WTC11 (cell line): ENCODE data around the gene TRIM58. TPM values are rescaled to one million over a fixed set of nuclear protein-coding genes. Genes with fewer than 3 reads are reported as not detected.

ENCODE experiments used
- ATAC-seq: fragments of 200-7000 bp; cut with Tn5 transposase; 2 replicates; pipeline ENCODE4 v1.10.0; 2021; ENCODE audit warnings: mild to moderate bottlenecking, moderate library complexity
- CTCF ChIA-PET: fragments of 300-600 bp; sonication (Branson Sonifier 250); formaldehyde crosslinking; loops from one replicate; lab custom pipeline; 2021; ENCODE audit warnings: antibody characterized with exemption; lab: Charles Lee
- POLR2A ChIA-PET: fragments of 350-600 bp; sonication (Branson Sonifier 250); formaldehyde crosslinking; loops from one replicate; lab custom pipeline; 2021; ENCODE audit warnings: antibody characterized with exemption; lab: Charles Lee
- DNase-seq: peaks from one replicate; pipeline ENCODE4 v3.0.0; 2021; ENCODE audit warnings: low spot score
- H3K27ac Mint-ChIP-seq: 2 replicates; pipeline ENCODE4 v1.8.0; 2021; ENCODE audit warnings: mixed read lengths
- H3K27me3 Mint-ChIP-seq: 2 replicates; pipeline ENCODE4 v1.8.0; 2021; ENCODE audit warnings: low read depth, mild to moderate bottlenecking, moderate library complexity, mixed read lengths
- H3K36me3 Mint-ChIP-seq: 2 replicates; pipeline ENCODE4 v1.8.0; 2021; ENCODE audit warnings: mixed read lengths
- H3K4me1 Mint-ChIP-seq: 2 replicates; pipeline ENCODE4 v1.8.0; 2022; ENCODE audit warnings: mixed read lengths
- H3K4me3 Mint-ChIP-seq: 2 replicates; pipeline ENCODE4 v1.8.0; 2021; ENCODE audit warnings: mild to moderate bottlenecking, moderate library complexity, mixed read lengths
- H3K9me3 Mint-ChIP-seq: 2 replicates; pipeline ENCODE4 v1.8.0; 2021; ENCODE audit warnings: mixed read lengths
- CTCF ChIP-seq: fragments of 200-600 bp; IDR thresholded peaks from 2 replicates; pipeline ENCODE4 v1.8.0; 2022; ENCODE audit warnings: antibody characterized with exemption
- ETV6 ChIP-seq: sonication (generic); formaldehyde crosslinking; IDR thresholded peaks from 2 replicates; pipeline ENCODE4 v1.8.1; 2022; ENCODE audit warnings: mild to moderate bottlenecking, missing genetic modification reagents
- FOXJ3 ChIP-seq: sonication (generic); formaldehyde crosslinking; IDR thresholded peaks from 2 replicates; pipeline ENCODE4 v1.9.0; 2021; ENCODE audit warnings: missing genetic modification reagents, mild to moderate bottlenecking, borderline replicate concordance
- FOXP1 ChIP-seq: sonication (generic); formaldehyde crosslinking; IDR thresholded peaks from 2 replicates; pipeline ENCODE4 v1.8.0; 2022; ENCODE audit warnings: missing genetic modification reagents, mild to moderate bottlenecking, moderate library complexity, borderline replicate concordance
- GRHL2 ChIP-seq: fragments of 250-450 bp; sonication (Bioruptor Pico); IDR thresholded peaks from 2 replicates; pipeline ENCODE4 v1.8.0; 2022; ENCODE audit warnings: mild to moderate bottlenecking, moderate library complexity; ENCODE audit not compliant: insufficient replicate concordance, severe bottlenecking
- MLX ChIP-seq: sonication (generic); formaldehyde crosslinking; IDR thresholded peaks from 2 replicates; pipeline ENCODE4 v1.8.1; 2023; ENCODE audit warnings: mild to moderate bottlenecking, missing genetic modification reagents, moderate library complexity
- NFE2L1 ChIP-seq: sonication (generic); formaldehyde crosslinking; IDR thresholded peaks from 2 replicates; pipeline ENCODE4 v1.8.1; 2023; ENCODE audit warnings: missing genetic modification reagents
- NR3C1 ChIP-seq: sonication (generic); formaldehyde crosslinking; conservative IDR thresholded peaks from 2 replicates; pipeline ENCODE4 v1.8.1; 2023; ENCODE audit warnings: low read depth, mild to moderate bottlenecking, missing genetic modification reagents
- PRDM15 ChIP-seq: sonication (generic); formaldehyde crosslinking; IDR thresholded peaks from 2 replicates; pipeline ENCODE4 v1.8.0; 2022; ENCODE audit warnings: missing genetic modification reagents
- PREB ChIP-seq: sonication (generic); formaldehyde crosslinking; IDR thresholded peaks from 2 replicates; pipeline ENCODE4 v1.8.1; 2022; ENCODE audit warnings: mild to moderate bottlenecking, missing genetic modification reagents, moderate library complexity, borderline replicate concordance
- RORB ChIP-seq: fragments of 250-450 bp; sonication (Bioruptor Pico); IDR thresholded peaks from 2 replicates; pipeline ENCODE4 v1.9.0; 2021; ENCODE audit warnings: mild to moderate bottlenecking
- SP1 ChIP-seq: sonication (generic); formaldehyde crosslinking; conservative IDR thresholded peaks from 2 replicates; pipeline ENCODE4 v1.8.1; 2022; ENCODE audit warnings: missing genetic modification reagents
- ZNF512 ChIP-seq: sonication (generic); formaldehyde crosslinking; IDR thresholded peaks from 2 replicates; pipeline ENCODE4 v1.8.1; 2022; ENCODE audit warnings: missing genetic modification reagents, borderline replicate concordance
- ZNF532 ChIP-seq: fragments of 250-450 bp; sonication (Bioruptor Pico); IDR thresholded peaks from 2 replicates; pipeline ENCODE4 v1.9.0; 2021; ENCODE audit warnings: mild to moderate bottlenecking, borderline replicate concordance
- ZNF671 ChIP-seq: fragments of 250-450 bp; sonication (Bioruptor Pico); IDR thresholded peaks from 2 replicates; pipeline ENCODE4 v1.8.0; 2021; ENCODE audit warnings: mild to moderate bottlenecking
- total RNA-seq: library from RNA; stranded (reverse); gene quantifications from 3 replicates; pipeline ENCODE4 v1.2.3, GENCODE V29; 2021

Gene TRIM58
- total RNA-seq, 1 experiment from 2014 or later: 1.0 TPM

- POLR2A ChIA-PET: no interaction called here
- TF ChIP-seq MLX (CRISPR knock-in tag) (no peak), SP1 (no peak), ZNF532 (CRISPR knock-in tag) (no peak), PREB (no peak), RORB (no peak), ETV6 (no peak), FOXP1 (CRISPR knock-in tag) (no peak), NR3C1 (CRISPR knock-in tag) (no peak)
- H3K9me3 Mint-ChIP-seq: peaks cover 30% of the 10 kb centered on the region
- peaks cover 21% of the 10 kb centered on the region for H3K36me3 Mint-ChIP-seq
- H3K4me3 Mint-ChIP-seq: no peak overlapping the region
- H3K27me3 Mint-ChIP-seq: peaks cover 16% of the 10 kb centered on the region
- CTCF ChIA-PET: no interaction called here
- ATAC-seq (no peak), DNase-seq (no peak)
- H3K27ac Mint-ChIP-seq: no peak overlapping the region
- peaks cover 10% of the 10 kb centered on the region; the same call in 1 of the 2 replicates for H3K4me1 Mint-ChIP-seq
Observed at GRCh38 chr1:247854899-247855545, 2.0 kb upstream of the TRIM58 start.

GRCh38 chr1:247855911-247856310 lies 1.1 kb upstream of the TRIM58 start:
- H3K27ac Mint-ChIP-seq: no peak overlapping the region
- ChIA-PET POLR2A (interaction anchor here (0.5 kb wide), 1 partner anchor 395 kb away, joined by 3 read pairs; no protein-coding TSS in a partner anchor), CTCF (no interaction called here)
- peaks cover 10% of the 10 kb centered on the region; the same call in 1 of the 2 replicates for H3K4me1 Mint-ChIP-seq
- DNase-seq (no peak), ATAC-seq (no peak)
- no peak for TF ChIP-seq ZNF512
- no peak for TF ChIP-seq ZNF671
- no peak for TF ChIP-seq NFE2L1
- TF ChIP-seq GRHL2 (CRISPR knock-in tag): no peak
- no peak for TF ChIP-seq CTCF
- no peak for TF ChIP-seq FOXJ3 (CRISPR knock-in tag)
- no peak for TF ChIP-seq PRDM15 (CRISPR knock-in tag)
- TF ChIP-seq MLX (CRISPR knock-in tag): no peak
- H3K36me3 Mint-ChIP-seq: peaks cover 19% of the 10 kb centered on the region
- H3K4me3 Mint-ChIP-seq: peak overlapping the region; percentile 72
- peaks cover 16% of the 10 kb centered on the region for H3K27me3 Mint-ChIP-seq
- peaks cover 34% of the 10 kb centered on the region for H3K9me3 Mint-ChIP-seq
